T-cell (primary cell): ENCODE measurements around the gene CENATAC. TPM values are rescaled to one million over a fixed set of nuclear protein-coding genes. Genes with fewer than 3 reads are reported as not detected.

Source experiments
- ATAC-seq, 4 experiments: fragments of 200-7000 bp in 3 of 4; fragments of 150-1000 bp in 1 of 4; cut with Tn5 transposase; replicated peaks in 1 of 4; 1 replicate in 3 of 4; 2 replicates in 1 of 4; pipeline ENCODE4 v1.10.0; 2021; ENCODE audit warnings: moderate library complexity in 3 of 4, mild to moderate bottlenecking in 2 of 4, moderate number of reproducible peaks in 1 of 4
- CTCF ChIA-PET, 2 donors: fragments of 300-600 bp; sonication (Branson Sonifier 250); formaldehyde crosslinking; loops; one replicate each; lab custom pipeline; 2022; ENCODE audit warnings: antibody characterized with exemption in 2 of 2; lab: Charles Lee
- POLR2A ChIA-PET, 2 donors: fragments of 300-600 bp; sonication (Branson Sonifier 250); formaldehyde crosslinking; loops; one replicate each; lab custom pipeline; 2022; ENCODE audit warnings: antibody characterized with exemption in 2 of 2; lab: Charles Lee
- DNase-seq, 35 experiments: peaks; one replicate each; pipeline versions ENCODE4 v3.0.0 to v3.0.0-alpha.2; 2013 to 2023
- H3K27ac ChIP-seq: one replicate; pipeline ENCODE4 v1.5.1; 2013; ENCODE audit warnings: low read length
- H3K27me3 ChIP-seq, 2 experiments: replicated peaks in 1 of 2; 1 replicate in 1 of 2; 2 replicates in 1 of 2; pipeline versions ENCODE4 v1.6.1 to v1.7.0; 2013; ENCODE audit warnings: low read length in 1 of 2, mixed read lengths in 1 of 2; ENCODE audit not compliant: control insufficient read depth in 2 of 2, insufficient read depth in 2 of 2; ENCODE audit errors: extremely low read depth in 1 of 2
- H3K36me3 ChIP-seq, 2 donors: 1 replicate in 1 of 2; 2 replicates in 1 of 2; pipeline versions ENCODE4 v1.6.1 to v1.7.0; 2013; ENCODE audit warnings: low read length in 1 of 2; ENCODE audit not compliant: control insufficient read depth in 2 of 2, insufficient read depth in 1 of 2; ENCODE audit errors: extremely low read depth in 1 of 2
- H3K4me1 ChIP-seq, 2 experiments: 1 replicate in 1 of 2; 2 replicates in 1 of 2; pipeline versions ENCODE4 v1.6.1 to v1.7.0; 2013; ENCODE audit warnings: low read length in 2 of 2, mixed read lengths in 1 of 2; ENCODE audit not compliant: insufficient read depth in 2 of 2, control insufficient read depth in 1 of 2; ENCODE audit errors: extremely low read depth in 1 of 2
- H3K4me3 ChIP-seq, 2 donors: 1 replicate in 1 of 2; 2 replicates in 1 of 2; pipeline versions ENCODE4 v1.5.1 to v1.7.0; 2013; ENCODE audit warnings: mild to moderate bottlenecking in 2 of 2, low read length in 1 of 2, moderate library complexity in 1 of 2; ENCODE audit not compliant: control insufficient read depth in 1 of 2; ENCODE audit errors: extremely low read depth in 1 of 2
- H3K9me3 ChIP-seq: 2 replicates; pipeline ENCODE4 v1.7.0; 2013
- H3K27ac Mint-ChIP-seq, 2 donors: one replicate each; pipeline ENCODE4 v1.8.0; 2020 to 2021; ENCODE audit warnings: mild to moderate bottlenecking in 2 of 2, mixed read lengths in 2 of 2
- H3K27me3 Mint-ChIP-seq, 2 donors: one replicate each; pipeline ENCODE4 v1.8.0; 2021 to 2022; ENCODE audit warnings: mixed read lengths in 2 of 2
- H3K36me3 Mint-ChIP-seq: one replicate; pipeline ENCODE4 v1.8.0; 2021; ENCODE audit warnings: mixed read lengths
- H3K4me1 Mint-ChIP-seq, 3 donors: one replicate each; pipeline ENCODE4 v1.8.0; 2020 to 2022; ENCODE audit warnings: mixed read lengths in 3 of 3, mild to moderate bottlenecking in 1 of 3
- H3K4me3 Mint-ChIP-seq, 3 donors: one replicate each; pipeline ENCODE4 v1.8.0; 2020 to 2022; ENCODE audit warnings: mild to moderate bottlenecking in 3 of 3, mixed read lengths in 3 of 3, moderate library complexity in 3 of 3
- H3K9me3 Mint-ChIP-seq, 3 donors: one replicate each; pipeline ENCODE4 v1.8.0; 2020 to 2022; ENCODE audit warnings: mixed read lengths in 3 of 3
- WGBS: methylation state at CpG from one replicate; pipeline ENCODE4 v1.1.5; 2013; ENCODE audit warnings: missing lambda C conversion rate; ENCODE audit not compliant: insufficient coverage; 5-methylcytosine and 5-hydroxymethylcytosine counted together
- total RNA-seq, 35 experiments: library from RNA in 6 of 35; stranded (reverse) in 6 of 35; fragments of 120-200 nt in 1 of 35; gene quantifications; one replicate each; pipeline versions ENCODE4 v1.2.1 to v1.2.4 and lab custom pipeline; 2013 to 2026

CENATAC gene
- total RNA-seq, 5 donors from 2014 or later (not counting 1 experiment from before 2014, with no cell fraction given) = 104 to 121 (median 118) TPM

DNA sequence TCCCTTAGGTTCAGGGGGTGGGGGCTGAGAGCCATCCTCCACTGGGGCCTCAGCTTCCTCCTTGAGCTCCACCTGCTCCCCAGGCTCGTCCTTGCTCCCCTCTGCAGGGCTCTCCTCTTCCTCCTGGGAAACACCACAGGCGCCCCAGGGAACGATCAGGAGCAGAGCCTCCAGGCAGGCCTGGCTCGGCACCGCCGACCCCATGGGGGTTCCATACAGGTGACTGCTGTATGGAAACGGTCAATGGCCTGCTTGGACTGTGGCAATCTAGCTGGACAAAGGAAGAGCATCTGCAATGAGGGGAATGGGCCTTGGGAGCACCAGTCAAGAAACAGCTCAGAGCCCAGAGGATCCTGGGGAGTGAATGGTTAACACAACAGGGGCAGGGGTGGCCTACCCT is 51.1 kb downstream of the CENATAC start:
- no peak overlapping the region for H3K27ac Mint-ChIP-seq
- WGBS = 92% methylated on average over 6 of the region's 7 CpGs
- H3K27me3 Mint-ChIP-seq = no peaks in the 10 kb centered on the region
- no peaks in the 10 kb centered on the region for H3K9me3 Mint-ChIP-seq
- ATAC-seq = no peak
- Histone ChIP-seq H3K27me3 (no peaks in the 10 kb centered on the region), H3K9me3 (no peaks in the 10 kb centered on the region), H3K36me3 (peaks cover 41 to 87% of the 10 kb centered on the region in 2 donors), H3K4me3 (no peak overlapping the region), H3K4me1 (peaks cover 0 to 10% of the 10 kb centered on the region in 2 experiments), H3K27ac (no peak overlapping the region)
- no peak for DNase-seq
- H3K36me3 Mint-ChIP-seq = peaks cover 77% of the 10 kb centered on the region
- H3K4me3 Mint-ChIP-seq = no peak overlapping the region
- ChIA-PET POLR2A (interaction anchor here in 1 of 2 donors (0.5 kb wide), 1 partner anchor 221 kb away, joined by 9 read pairs; no protein-coding TSS in a partner anchor), CTCF (no interaction called here)
- H3K4me1 Mint-ChIP-seq = peaks cover 8 to 14% (median 9%) of the 10 kb centered on the region in 3 donors

DNA sequence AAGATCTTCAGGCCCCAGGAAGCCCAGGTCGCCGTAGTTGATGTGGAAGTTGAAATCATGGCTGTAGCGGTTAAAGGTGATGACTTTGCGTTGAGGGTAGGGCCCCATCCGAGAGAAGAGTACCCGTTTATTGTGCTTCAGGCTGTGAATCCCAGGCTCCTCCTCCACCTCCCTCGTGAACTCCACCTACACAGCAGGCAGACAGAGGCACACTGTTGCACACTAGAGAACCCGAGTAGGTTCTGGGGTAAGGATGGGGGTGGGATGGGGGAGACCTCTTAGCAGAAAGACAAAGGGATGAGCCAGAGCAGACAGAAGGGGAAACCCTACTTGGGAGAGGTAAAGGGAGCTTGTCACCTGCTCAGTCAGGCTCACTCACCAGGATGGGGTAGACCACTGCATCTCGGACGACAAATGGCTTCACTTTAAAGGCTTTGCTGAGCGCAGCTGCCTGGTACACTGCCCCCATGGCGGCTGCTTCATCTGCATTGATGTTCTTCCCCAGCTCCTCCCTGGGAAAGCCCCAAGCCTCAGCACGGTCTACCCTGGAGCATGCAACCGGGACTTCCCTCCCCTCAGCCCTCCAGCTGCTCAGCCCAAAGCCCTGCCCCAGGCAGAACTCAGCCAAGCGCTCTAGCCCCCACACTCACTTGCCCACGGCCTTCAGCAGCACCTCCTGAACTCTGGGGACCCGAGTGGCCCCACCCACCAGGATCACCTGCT is 53.7 kb downstream of the CENATAC start:
- Histone ChIP-seq H3K27me3 (no peaks in the 10 kb centered on the region), H3K36me3 (peaks cover 44 to 86% of the 10 kb centered on the region in 2 donors), H3K27ac (no peak overlapping the region), H3K4me1 (peaks cover 6 to 26% of the 10 kb centered on the region in 2 experiments), H3K9me3 (no peaks in the 10 kb centered on the region), H3K4me3 (no peak overlapping the region)
- H3K27me3 Mint-ChIP-seq = no peaks in the 10 kb centered on the region
- ChIA-PET POLR2A (interaction anchor here in 1 of 2 donors (1.8 kb wide), 1 partner anchor 16 kb away, joined by 5 read pairs; the partner anchor contains the start of gene VPS11), CTCF (no interaction called here)
- peaks cover 78% of the 10 kb centered on the region for H3K36me3 Mint-ChIP-seq
- H3K27ac Mint-ChIP-seq = no peak overlapping the region
- no peaks in the 10 kb centered on the region for H3K9me3 Mint-ChIP-seq
- peak in 1 of 4 experiments; percentile 31 for ATAC-seq
- peaks cover 24 to 34% (median 24%) of the 10 kb centered on the region in 3 donors for H3K4me1 Mint-ChIP-seq
- peak in 4 of 35 experiments; percentile 11 to 57 (median 16) for DNase-seq
- no peak overlapping the region for H3K4me3 Mint-ChIP-seq
- 49% methylated on average over 10 of the region's 17 CpGs for WGBS

DNA sequence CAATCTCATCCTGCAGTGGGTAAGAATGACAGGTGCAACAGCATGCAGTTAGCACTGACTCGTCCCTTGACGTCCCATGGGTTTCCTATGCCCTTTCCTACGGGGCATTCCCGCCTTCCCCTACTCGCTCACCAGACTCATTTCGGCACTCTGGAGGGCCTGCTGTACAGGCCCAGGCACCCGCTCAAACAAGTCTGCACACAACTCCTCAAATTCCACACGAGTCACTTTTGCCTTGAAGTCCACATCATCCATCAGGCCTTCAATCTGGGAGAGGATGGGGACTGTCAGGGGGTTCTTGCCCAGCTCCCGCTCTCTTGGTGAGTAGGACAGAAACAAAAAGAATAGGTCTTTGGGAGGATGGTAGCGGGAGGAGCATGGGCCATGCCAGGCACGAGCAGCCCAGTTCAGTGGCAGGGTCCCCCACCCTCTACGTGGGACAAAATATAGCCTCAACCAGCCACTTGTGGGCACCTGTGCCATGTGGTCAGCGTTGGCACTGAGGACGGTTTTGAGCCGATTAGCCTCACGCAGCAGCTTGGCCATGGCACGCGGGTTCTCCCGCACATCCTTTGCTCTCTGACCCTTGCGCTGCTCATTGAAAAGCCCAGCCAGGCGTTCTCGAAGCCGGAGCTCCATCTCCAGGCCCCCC is 54.4 kb downstream of the CENATAC start:
- H3K27ac ChIP-seq = no peak overlapping the region
- WGBS = 84% methylated on average over 15 of the region's 23 CpGs
- DNase-seq (no peak), ATAC-seq (no peak)
- H3K4me1 ChIP-seq = peaks cover 6 to 26% of the 10 kb centered on the region in 2 experiments
- no peaks in the 10 kb centered on the region for H3K9me3 Mint-ChIP-seq
- H3K4me1 Mint-ChIP-seq = peaks cover 24 to 36% (median 24%) of the 10 kb centered on the region in 3 donors
- H3K9me3 ChIP-seq = no peaks in the 10 kb centered on the region
- no peak overlapping the region for H3K4me3 Mint-ChIP-seq
- H3K4me3 ChIP-seq = no peak overlapping the region
- ChIA-PET CTCF (no interaction called here), POLR2A (no interaction called here)
- no peak overlapping the region for H3K27ac Mint-ChIP-seq
- no peaks in the 10 kb centered on the region for H3K27me3 ChIP-seq
- H3K36me3 ChIP-seq = peaks cover 42 to 81% of the 10 kb centered on the region in 2 donors
- no peaks in the 10 kb centered on the region for H3K27me3 Mint-ChIP-seq
- peaks cover 72% of the 10 kb centered on the region for H3K36me3 Mint-ChIP-seq

DNA sequence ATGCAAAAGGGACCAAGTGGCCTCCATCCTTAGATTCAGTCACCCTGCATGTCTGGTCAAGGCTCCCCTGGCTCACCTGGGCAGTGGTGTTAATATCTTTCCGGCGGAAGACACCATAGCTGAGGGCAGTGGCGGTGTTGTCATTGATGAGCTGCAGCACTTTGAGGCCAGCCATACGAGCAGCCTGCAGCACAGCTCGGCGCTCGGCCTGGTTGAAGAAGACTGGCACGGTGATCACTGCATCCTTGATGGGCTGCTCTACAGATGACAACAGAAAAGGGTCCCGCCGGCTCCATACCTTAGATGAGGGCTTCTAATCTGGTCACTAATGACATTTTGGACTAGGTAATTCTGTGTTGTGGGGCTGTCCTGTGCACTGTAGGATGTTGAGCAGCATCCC is 56.5 kb downstream of the CENATAC start:
- peak overlapping the region; percentile 31 to 95 (median 66) for H3K4me3 Mint-ChIP-seq
- DNase-seq (no peak), ATAC-seq (no peak)
- CTCF ChIA-PET = interaction anchor here in 1 of 2 donors (0.6 to 1.0 kb wide), 2 partner anchors 13 to 54 kb away, joined by 3 read pairs; partner anchors contain the start of gene VPS11
- Histone ChIP-seq H3K4me3 (no peak overlapping the region), H3K27me3 (no peaks in the 10 kb centered on the region), H3K4me1 (peaks cover 12 to 37% of the 10 kb centered on the region in 2 experiments), H3K27ac (no peak overlapping the region), H3K36me3 (peaks cover 31 to 59% of the 10 kb centered on the region in 2 donors), H3K9me3 (no peaks in the 10 kb centered on the region)
- 94% methylated on average over 9 of the region's 10 CpGs for WGBS
- no peaks in the 10 kb centered on the region for H3K27me3 Mint-ChIP-seq
- H3K27ac Mint-ChIP-seq = no peak overlapping the region
- peaks cover 35 to 47% (median 36%) of the 10 kb centered on the region in 3 donors for H3K4me1 Mint-ChIP-seq
- peaks cover 53% of the 10 kb centered on the region for H3K36me3 Mint-ChIP-seq
- POLR2A ChIA-PET = interaction anchor here in 1 of 2 donors (0.6 kb wide), 2 partner anchors 10 to 219 kb away, joined by 3 to 7 read pairs; no protein-coding TSS in a partner anchor
- H3K9me3 Mint-ChIP-seq = no peaks in the 10 kb centered on the region

DNA sequence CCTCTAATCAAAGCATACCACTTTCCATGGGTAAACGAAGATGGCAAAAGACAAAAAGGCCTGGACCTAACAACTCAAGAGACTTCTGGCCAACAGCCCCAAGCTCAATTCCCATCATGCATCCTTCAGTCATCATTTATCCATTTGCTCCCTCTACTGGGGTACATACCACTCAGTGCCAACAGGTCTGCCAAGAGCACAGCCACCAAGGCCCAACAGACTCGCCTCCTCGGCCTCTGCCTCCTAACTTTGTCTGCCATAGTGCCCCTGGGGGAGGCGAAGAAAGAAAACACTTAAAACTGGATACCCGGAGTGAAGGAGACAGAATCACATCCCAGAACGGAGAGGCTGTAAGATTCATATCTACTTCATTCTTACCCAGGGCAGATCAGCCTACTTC is 58.0 kb downstream of the CENATAC start:
- Histone ChIP-seq H3K27me3 (no peaks in the 10 kb centered on the region), H3K9me3 (no peaks in the 10 kb centered on the region), H3K36me3 (peaks cover 31 to 47% of the 10 kb centered on the region in 2 donors), H3K4me1 (peaks cover 12 to 37% of the 10 kb centered on the region in 2 experiments), H3K27ac (peak overlapping the region; percentile 58), H3K4me3 (peak overlapping the region; percentile 66 to 77)
- POLR2A ChIA-PET = interaction anchor here (0.5 to 1.1 kb wide), 7 partner anchors 9 to 65 kb away, joined by 3 to 15 read pairs (median 5); partner anchors contain the start of genes HINFP (in 1 of the 2) and VPS11 (in 1 of the 2)
- Mint-ChIP-seq H3K4me3 (peak overlapping the region; percentile 94 to 95 (median 94)), H3K27ac (peak overlapping the region; percentile 71 to 83), H3K36me3 (peaks cover 44% of the 10 kb centered on the region), H3K9me3 (no peaks in the 10 kb centered on the region), H3K27me3 (no peaks in the 10 kb centered on the region), H3K4me1 (peaks cover 35 to 50% (median 36%) of the 10 kb centered on the region in 3 donors)
- CTCF ChIA-PET = interaction anchor here (0.6 to 3.4 kb wide), 5 partner anchors 12 to 461 kb away, joined by 4 to 37 read pairs (median 5); partner anchors contain the start of gene VPS11 (in 1 of the 2)
- 49% methylated on average over 4 of the region's 6 CpGs for WGBS
- DNase-seq (peak in 1 of 35 experiments; percentile 33), ATAC-seq (no peak)
